GM10847 (cell line): ENCODE measurements around the gene ASIC3.

Experiments
- POLR2A ChIP-seq: IDR thresholded peaks from 2 replicates; pipeline ENCODE4 v1.6.1; 2011; ENCODE audit not compliant: insufficient read length; ENCODE audit errors: extremely low read depth

Gene ASIC3

GRCh38 chr7:151047976-151048815, at the start of gene ASIC3:
Gene ASIC3, plus strand, starts transcription at chr7:151048531. Its CDS starts 355 bp downstream, at chr7:151048886.
- no peak for TF ChIP-seq POLR2A

GRCh38 chr7:150999001-150999400, 49.3 kb upstream of the ASIC3 start:
- no peak for TF ChIP-seq POLR2A

- no peak for TF ChIP-seq POLR2A
These were observed 48.7 kb upstream of the ASIC3 start for GRCh38 chr7:150999497-151000230.

- TF ChIP-seq POLR2A: no peak
These were observed 47.3 kb upstream of the ASIC3 start for GRCh38 chr7:151000897-151001495.

GRCh38 chr7:151001546-151001945, 46.8 kb upstream of the ASIC3 start:
- no peak for TF ChIP-seq POLR2A

- TF ChIP-seq POLR2A: no peak
These were observed 44.8 kb upstream of the ASIC3 start for GRCh38 chr7:151003572-151003971.

- no peak for TF ChIP-seq POLR2A
These were observed 42.8 kb upstream of the ASIC3 start for GRCh38 chr7:151005566-151005965.

GRCh38 chr7:151006590-151007300, 41.6 kb upstream of the ASIC3 start:
- TF ChIP-seq POLR2A: no peak

- no peak for TF ChIP-seq POLR2A
These were observed 40.8 kb upstream of the ASIC3 start for GRCh38 chr7:151007469-151007898.

- no peak for TF ChIP-seq POLR2A
These were observed 40.2 kb upstream of the ASIC3 start for GRCh38 chr7:151008143-151008510.

GRCh38 chr7:151008511-151009323, 39.6 kb upstream of the ASIC3 start:
- TF ChIP-seq POLR2A: no peak

GRCh38 chr7:151009327-151010036, 38.8 kb upstream of the ASIC3 start:
- no peak for TF ChIP-seq POLR2A

GRCh38 chr7:151010037-151010306, 38.4 kb upstream of the ASIC3 start:
- TF ChIP-seq POLR2A: no peak
